ENCODE results near the gene SLIT3.

Gene SLIT3

GRCh38 chr5:169300468-169301385 is at the start of gene SLIT3:
SLIT3 (minus strand) TSS chr5:169301139; CDS start chr5:169300709, 430 bp downstream.
- peak; percentile 50 for DNase-seq (ENCODE audit: low spot score)

GRCh38 chr5:169350016-169350415 is 49.1 kb upstream of the SLIT3 start:
- DNase-seq (ENCODE audit: low spot score) = no peak

GRCh38 chr5:169347786-169348185 is 46.8 kb upstream of the SLIT3 start:
- no peak for DNase-seq (ENCODE audit: low spot score)

DNA sequence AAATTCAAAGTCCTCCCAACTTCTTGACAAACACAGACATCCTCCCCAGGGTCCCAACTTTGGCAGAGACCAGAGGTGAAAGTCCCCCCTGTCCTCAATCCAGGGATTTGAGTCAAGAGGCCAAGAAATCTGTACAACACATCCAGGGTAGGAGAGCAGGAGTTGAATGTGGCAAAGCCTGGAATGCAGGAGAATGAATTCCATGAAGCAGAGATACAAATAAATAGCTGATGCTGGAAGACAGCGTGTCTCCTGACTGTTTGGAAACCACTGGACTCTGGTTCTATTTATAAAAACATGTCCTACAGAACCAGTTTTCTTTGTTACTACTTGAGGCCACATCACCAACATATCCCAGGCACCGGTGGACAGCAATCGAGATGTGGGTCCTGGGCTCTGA is 43.7 kb upstream of the SLIT3 start:
- DNase-seq (ENCODE audit: low spot score) = no peak

DNA sequence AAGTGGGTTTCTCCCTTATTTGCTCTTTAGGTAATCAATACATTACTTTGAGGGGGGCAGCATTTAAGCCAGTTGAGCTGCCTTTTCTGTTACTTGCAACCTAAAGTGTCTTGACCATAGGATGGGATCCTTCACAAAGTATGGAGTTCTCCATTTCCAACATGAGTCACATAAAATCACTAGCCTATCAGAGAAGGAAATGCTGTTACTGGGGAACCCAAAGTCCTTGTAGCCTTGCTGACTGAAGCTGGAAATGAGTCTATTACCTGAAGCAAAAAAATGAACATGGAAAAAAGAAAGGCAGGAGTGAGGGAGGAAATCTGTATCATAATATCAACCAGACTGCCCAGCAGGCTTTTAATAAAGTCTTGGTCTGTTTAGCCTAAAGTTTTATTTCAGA is 42.8 kb upstream of the SLIT3 start:
- no peak for DNase-seq (ENCODE audit: low spot score)

DNA sequence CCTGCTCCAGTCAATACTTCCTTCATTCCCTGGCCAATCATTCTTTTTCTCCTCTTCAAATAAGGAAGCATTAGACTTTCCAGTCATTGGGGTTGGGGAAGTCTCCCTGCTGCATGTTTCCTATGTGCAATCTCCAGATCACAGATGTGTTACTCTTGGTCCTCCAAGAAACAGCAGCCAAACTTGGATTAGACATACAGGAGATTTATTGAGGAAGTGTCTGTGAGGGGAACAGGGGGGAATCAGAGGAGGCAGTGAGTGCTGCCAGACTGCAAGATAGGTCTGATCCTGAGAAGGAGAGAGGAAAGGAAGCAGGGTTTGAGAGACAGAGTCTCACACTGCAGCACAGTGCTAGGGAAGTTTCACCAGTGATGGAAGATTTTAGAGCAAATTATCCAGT is 40.6 kb upstream of the SLIT3 start:
- no peak for DNase-seq (ENCODE audit: low spot score)

DNA sequence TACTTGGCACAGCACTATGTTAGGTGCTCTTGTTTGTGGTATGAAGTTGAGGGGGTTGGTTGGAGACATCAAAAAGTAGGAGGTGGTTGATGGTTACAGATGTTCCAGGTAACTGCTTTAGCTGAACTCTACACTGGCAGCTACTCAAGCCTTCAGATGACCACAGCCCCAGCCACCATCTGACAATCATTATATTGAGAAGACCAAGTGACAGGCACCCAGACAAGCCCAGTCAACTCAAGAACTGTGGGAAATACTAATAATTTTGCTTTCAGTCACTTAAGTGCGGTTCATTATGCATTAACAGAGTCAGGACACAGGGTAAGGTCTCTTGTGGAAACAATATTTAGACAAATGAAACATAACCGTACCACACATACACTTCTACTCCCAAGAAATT is 38.9 kb upstream of the SLIT3 start:
- no peak for DNase-seq (ENCODE audit: low spot score)

DNA sequence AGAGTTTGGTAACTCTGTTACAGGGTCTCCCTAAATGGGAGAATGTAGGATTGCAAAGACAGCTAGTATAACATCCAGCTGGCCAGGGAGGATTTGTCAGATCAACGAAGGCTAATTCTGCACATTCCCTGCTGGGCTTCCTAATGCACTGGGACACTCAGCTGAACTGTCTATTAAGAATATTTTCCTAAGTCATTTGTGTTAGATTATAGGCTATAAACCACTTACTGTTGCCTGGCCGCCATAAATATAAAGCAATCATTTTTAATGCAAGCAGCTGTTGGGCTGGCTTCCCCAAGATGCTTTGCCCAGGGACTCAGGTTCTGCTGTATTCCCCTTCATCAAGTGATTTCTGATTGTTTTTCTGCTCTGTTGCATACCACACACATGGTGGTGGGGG is 35.3 kb upstream of the SLIT3 start:
- DNase-seq (ENCODE audit: low spot score) = no peak

DNA sequence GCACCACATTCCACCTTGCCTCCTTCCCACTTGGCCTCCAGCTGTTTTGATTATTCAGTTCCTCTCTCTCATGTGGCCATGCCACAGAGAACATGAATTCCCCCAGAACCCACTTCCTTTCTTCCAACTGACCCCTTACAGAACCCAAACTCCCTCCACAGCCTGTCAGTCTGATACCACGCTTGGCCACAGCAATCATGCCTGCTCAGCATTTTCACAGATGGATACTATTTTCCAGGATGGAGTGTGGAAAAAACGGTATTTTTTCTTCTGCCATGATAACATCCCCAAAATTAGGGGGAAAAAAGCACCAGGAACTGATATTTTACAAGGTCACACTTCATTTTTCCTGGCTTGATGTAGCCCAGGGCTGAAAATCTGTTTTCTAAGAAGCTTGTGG is 34.9 kb upstream of the SLIT3 start:
- DNase-seq (ENCODE audit: low spot score) = no peak

DNA sequence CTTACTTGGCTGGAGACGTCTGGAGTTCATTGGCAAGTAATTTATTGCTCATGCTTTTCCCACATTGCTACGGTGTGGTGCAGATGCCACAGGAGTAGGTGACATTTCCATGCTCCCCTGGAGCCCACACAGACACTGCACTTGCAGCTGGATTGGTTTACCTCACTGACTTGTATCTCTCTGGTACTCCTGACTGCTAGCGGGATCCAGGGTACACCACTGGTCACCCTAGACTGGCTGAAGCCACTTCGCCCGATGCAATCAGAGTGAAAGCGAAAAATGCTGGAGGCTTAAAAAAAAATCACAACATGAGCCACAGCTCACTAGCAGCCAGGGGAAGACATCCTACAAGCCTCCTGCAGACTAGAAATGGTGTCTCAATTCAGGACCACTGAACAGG is 32.6 kb upstream of the SLIT3 start:
- DNase-seq (ENCODE audit: low spot score) = no peak

- DNase-seq (ENCODE audit: low spot score) = no peak
Measured at GRCh38 chr5:169331292-169331852, 30.4 kb upstream of the SLIT3 start.

DNA sequence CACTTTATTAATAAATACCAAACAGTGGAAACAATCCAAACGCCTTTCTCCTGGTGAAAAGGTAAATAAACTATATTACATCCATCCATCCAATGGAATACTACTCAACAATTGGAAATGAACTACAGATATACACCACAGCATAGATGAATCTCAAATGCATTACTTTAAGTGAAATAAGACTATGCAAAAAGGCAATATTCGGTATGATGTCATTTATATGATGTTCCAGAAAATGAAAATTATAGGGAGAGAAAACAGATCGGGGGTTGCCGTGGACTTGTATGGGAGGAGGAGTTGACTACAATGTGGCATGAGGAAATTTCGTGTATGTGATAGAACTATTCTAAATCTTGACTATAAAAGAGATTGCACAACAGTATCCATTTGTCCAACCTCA is 27.5 kb upstream of the SLIT3 start:
- no peak for DNase-seq (ENCODE audit: low spot score)

GRCh38 chr5:169325273-169325672 is 24.3 kb upstream of the SLIT3 start:
- no peak for DNase-seq (ENCODE audit: low spot score)

DNA sequence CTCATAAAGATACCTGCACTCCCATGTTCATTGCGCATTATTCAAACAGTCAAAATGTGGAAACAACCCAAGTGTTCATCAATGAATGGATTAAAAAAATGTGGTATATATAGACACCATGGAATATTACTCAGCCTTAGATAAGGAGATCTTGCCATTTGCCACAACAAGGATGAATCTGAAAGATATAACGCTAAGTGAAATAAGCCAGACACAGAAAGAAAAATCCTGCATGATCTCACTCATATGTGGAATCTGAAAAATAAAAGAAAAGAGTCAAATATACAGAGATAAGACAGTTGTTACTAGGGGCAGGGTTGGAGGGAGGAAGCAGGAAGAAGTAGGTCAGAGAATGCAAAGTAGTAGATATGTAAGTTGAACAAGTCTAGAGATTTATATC is 17.6 kb upstream of the SLIT3 start:
- DNase-seq (ENCODE audit: low spot score) = no peak

GRCh38 chr5:169307646-169308045 is 6.7 kb upstream of the SLIT3 start:
- DNase-seq (ENCODE audit: low spot score) = no peak

DNA sequence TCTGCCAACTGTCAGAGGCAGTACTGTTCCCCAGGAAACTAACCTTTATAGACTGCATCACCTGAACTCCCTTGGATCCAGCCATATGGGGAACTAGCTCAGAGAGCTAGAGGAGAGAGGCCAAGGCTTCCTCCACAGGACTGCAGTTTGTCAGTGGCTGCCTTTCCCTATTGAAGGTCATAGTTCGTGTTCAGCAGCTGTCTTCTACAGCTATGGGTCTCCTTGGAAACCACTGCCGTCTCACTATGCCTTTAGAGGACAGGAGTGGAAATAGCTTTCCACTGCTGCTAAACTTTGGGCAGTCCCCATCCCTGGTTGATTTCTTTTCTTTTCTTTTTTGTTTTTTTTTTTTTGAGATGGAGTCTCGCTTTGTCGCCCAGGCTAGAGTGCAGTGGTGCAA is 4.4 kb upstream of the SLIT3 start:
- DNase-seq (ENCODE audit: low spot score) = no peak

- DNase-seq (ENCODE audit: low spot score) = no peak
Measured at GRCh38 chr5:169304175-169304574, 3.2 kb upstream of the SLIT3 start.

- no peak for DNase-seq (ENCODE audit: low spot score)
Measured at GRCh38 chr5:169303119-169303515, 2.2 kb upstream of the SLIT3 start.

DNA sequence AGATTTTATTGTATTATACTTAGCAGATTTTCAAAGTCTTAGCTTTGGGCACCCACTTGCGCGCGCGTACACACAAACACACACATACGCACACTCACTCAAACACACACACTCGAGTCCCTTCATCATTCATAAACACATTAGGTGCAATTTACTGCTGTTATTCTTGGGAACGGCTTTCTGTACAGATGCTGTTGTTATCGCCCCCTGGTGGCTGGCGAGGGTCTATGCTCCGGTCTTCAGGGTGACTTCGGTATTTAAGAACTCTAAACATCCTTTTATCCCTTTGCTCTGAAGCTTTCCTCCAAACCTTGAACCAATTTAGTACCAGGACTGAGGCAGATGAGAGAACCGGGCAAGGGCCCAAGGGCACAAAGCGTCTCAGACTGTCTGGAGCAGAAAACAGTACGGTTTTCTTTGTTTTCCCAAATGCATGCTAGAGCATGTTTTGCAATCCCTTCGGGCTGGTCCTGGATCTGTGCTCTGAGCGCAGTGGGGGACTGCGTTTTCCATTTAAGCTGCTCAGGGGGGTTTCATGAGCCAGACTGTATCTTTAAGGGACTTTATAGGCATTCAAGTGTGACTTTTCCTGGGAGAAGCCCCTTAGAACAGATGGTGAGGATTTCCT is 1.7 kb upstream of the SLIT3 start:
- peak; percentile 77 for DNase-seq (ENCODE audit: low spot score)

DNA sequence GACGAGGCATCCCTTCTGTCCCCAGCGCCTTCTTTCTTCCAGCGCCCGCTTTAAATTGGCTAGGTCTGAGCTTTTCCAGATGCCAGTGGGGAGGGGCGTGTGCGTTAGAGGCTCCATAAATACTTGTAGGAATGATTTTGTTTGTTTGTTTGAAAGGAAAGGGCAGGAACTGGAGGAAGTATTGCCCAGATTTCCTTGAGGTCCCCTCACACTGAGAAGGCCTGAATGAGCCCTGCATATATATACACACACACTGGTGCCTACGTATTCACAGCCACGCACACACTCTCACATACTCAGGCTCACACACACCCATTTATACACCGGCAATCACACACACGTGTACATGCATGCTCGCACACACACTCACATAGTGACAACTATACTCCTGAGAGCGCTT is 1.0 kb upstream of the SLIT3 start:
- no peak for DNase-seq (ENCODE audit: low spot score)

DNA sequence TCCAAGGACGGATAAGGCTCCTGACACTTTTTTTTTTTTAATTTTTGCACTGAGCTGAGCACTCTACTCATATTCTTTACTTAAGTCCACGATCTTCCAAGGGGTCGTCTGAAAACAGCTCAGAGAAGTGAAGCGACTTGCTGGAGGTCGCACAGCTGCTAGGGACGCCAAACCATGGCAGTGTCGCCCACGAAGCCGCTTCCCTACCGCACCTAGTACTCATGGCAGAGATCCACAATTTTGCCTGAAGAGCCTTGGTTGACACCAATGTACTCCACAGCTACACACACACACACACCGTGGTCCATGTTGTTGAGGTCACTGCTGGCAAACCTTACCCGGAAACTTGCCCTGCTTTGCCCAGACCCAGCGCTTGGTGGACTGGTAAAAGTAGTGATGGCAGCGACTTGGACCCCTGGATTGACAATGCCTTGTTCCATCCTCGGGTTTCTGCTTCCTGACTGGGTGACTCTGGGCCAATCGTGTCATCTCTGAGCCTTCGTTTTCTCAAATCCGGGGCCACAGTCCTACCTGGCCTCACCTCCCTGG is 521 bp upstream of the SLIT3 start:
- no peak for DNase-seq (ENCODE audit: low spot score)

GRCh38 chr5:169299663-169300467 is 1.1 kb downstream of the SLIT3 start:
- DNase-seq (ENCODE audit: low spot score) = no peak
